Measurements from ENCODE around the gene ADAMTS20.

- TF ChIP-seq EP300 (IDR thresholded peaks at IDR 0.05) (no peak), POLR2A (IDR thresholded peaks at IDR 0.05) (no peak)
Observed at GRCh38 chr12:43544703-43545102, 7.3 kb downstream of the ADAMTS20 start.

Measured in gastroesophageal sphincter (tissue), 2 donors.